Measurements from ENCODE around the gene MYO1D. TPM values are rescaled to one million over a fixed set of nuclear protein-coding genes. Genes with fewer than 3 reads are reported as not detected.
A peak's percentile ranks its signal among the peaks of the same experiment; 100 is the strongest.
"Not testable (repeated sequence)": the region's sequence is repeated elsewhere in the genome, so short reads cannot be mapped to it uniquely, and the experiment has no call there.

MYO1D gene
- total RNA-seq (100 to 1,000 TPM in 1 of 9 donors, 10 to 100 TPM in 8; 27.9 to 103 (median 69.4) TPM), polyA plus RNA-seq (10 to 100 TPM; 13.6 to 55.5 (median 45.1) TPM)
- long read RNA-seq, donor 1, full-length matches to known transcripts: 3 of 3 reads
- long read RNA-seq, donor 1, partial matches to known transcripts: 0 of 3 reads
- long read RNA-seq, donor 1, other reads (novel, unspliced or antisense): 0 of 3 reads
- long read RNA-seq, donor 2, full-length matches to known transcripts: 2 of 2 reads
- long read RNA-seq, donor 2, partial matches to known transcripts: 0 of 2 reads
- long read RNA-seq, donor 2, other reads (novel, unspliced or antisense): 0 of 2 reads
- long read RNA-seq, donor 3, full-length matches to known transcripts: 1 of 1 reads
- long read RNA-seq, donor 3, partial matches to known transcripts: 0 of 1 reads
- long read RNA-seq, donor 3, other reads (novel, unspliced or antisense): 0 of 1 reads
- long read RNA-seq, donor 4, partial matches to known transcripts: 1 of 5 reads
- long read RNA-seq, donor 4, other reads (novel, unspliced or antisense): 4 of 5 reads
- long read RNA-seq, donor 5, full-length matches to known transcripts: 57 of 91 reads
- long read RNA-seq, donor 5, partial matches to known transcripts: 14 of 91 reads
- long read RNA-seq, donor 5, other reads (novel, unspliced or antisense): 20 of 91 reads
- long read RNA-seq, donor 6, partial matches to known transcripts: 1 of 5 reads
- long read RNA-seq, donor 6, other reads (novel, unspliced or antisense): 4 of 5 reads
- long read RNA-seq, donor 7: 0 reads
- long read RNA-seq, donor 8, full-length matches to known transcripts: 2 of 2 reads
- long read RNA-seq, donor 8, partial matches to known transcripts: 0 of 2 reads
- long read RNA-seq, donor 8, other reads (novel, unspliced or antisense): 0 of 2 reads
- long read RNA-seq, donor 9, full-length matches to known transcripts: 1 of 48 reads
- long read RNA-seq, donor 9, partial matches to known transcripts: 11 of 48 reads
- long read RNA-seq, donor 9, other reads (novel, unspliced or antisense): 36 of 48 reads
- long read RNA-seq, donor 10: 0 reads

DNA sequence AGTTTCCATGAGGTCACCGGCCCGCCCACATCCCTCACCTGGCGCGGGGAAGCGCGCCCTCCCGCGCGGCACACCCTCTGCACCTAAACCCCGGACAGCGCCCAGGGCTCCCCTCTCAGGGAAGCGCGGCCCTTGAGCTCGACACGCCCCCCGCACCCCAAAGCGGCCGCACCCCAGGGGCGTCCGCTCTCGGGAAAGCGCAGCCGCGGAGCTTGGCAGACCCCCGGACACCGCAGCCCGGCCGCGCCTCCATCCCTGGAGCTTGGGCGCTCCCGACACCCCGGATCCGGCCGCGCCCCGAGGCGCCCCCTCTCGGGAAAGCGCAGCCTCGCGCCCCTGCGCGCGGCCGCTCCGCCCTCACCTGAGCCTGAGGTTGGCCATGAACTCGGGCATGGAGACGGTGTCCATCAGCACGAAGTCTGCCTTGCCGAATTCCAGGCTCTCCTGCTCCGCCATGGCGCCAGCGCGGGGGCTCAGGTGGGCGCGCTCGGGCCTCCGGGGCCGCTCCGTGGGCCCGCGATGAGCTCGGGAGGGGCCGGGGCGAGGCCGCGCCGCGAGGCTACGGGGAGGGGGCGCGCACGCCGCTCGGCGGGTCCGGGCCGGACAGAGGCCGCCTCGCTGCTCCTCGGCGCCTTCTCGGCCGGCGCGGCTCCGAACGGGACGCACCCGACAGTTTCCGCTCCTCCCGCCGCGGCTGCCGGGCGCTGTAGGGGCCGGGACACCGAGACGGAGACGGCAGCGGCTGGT, at the start of gene MYO1D:
MYO1D (minus strand) TSS at position 708 of the 747 bp plus-strand sequence; CDS start at position 456, 252 bp downstream.
- DNase-seq: peak; percentile 55 to 77 (median 64)
- Histone ChIP-seq H3K4me1 (replicated peaks in 1 of 2) (peaks cover 16 to 18% of the 10 kb centered on the region in 2 donors), H3K36me3 (replicated peaks in 1 of 2) (no peaks in the 10 kb centered on the region), H3K27ac (peak within 1 kb of the TSS; percentile 69 to 95 (median 90)), H3K27me3 (no peaks in the 10 kb centered on the region), H3K4me3 (peak within 1 kb of the TSS; percentile 35 to 95 (median 75)), H3K9me3 (replicated peaks in 1 of 3) (no peaks in the 10 kb centered on the region)
- TF ChIP-seq POLR2A (IDR thresholded peaks at IDR 0.05): peak; percentile 74 to 92
- peak in 2 of 6 experiments; percentile 38 to 50 for TF ChIP-seq CTCF (IDR thresholded peaks at IDR 0.05)
- intact Hi-C loops (cut with DNase I): loop anchor here in 1 of 2 donors (2.0 kb wide), 1 partner anchor 94 kb away; no protein-coding TSS in a partner anchor
- 0 to 1% (median 0%) methylated on average over 9 to 101 of the region's 101 CpGs for WGBS, 4 donors

DNA sequence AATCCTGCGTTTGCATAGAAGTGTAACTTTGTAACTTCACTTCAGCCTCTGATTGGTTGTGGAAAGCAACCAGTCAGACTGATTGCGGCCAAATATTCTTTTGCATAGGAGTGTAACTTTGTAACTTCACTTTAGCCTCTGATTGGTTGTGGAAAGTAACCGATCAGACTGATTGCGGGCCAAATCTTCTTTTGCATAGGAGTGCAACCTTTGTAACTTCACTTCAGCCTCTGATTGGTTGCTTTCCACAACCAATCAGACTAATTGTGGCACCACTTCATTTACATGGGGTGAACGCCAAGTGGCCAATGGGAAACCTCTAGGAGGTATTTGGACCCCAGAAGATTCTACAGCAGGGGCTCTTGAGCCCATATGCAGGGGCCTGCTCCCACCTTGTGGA, 49.3 kb upstream of the MYO1D start:
- no peaks in the 10 kb centered on the region for H3K36me3 ChIP-seq (replicated peaks in 1 of 2)
- no peaks in the 10 kb centered on the region for H3K27me3 ChIP-seq
- intact Hi-C loops (cut with DNase I): no loop called here
- no peak overlapping the region for H3K4me3 ChIP-seq
- TF ChIP-seq CTCF (IDR thresholded peaks at IDR 0.05): no peak
- no peak for TF ChIP-seq POLR2A (IDR thresholded peaks at IDR 0.05)
- no peak for DNase-seq
- peaks cover 5 to 10% of the 10 kb centered on the region in 2 donors for H3K4me1 ChIP-seq (replicated peaks in 1 of 2)
- no peaks in the 10 kb centered on the region for H3K9me3 ChIP-seq (replicated peaks in 1 of 3)
- WGBS, 4 donors: 89 to 96% (median 95%) methylated on average over 5 of the region's 5 CpGs
- H3K27ac ChIP-seq: no peak overlapping the region

DNA sequence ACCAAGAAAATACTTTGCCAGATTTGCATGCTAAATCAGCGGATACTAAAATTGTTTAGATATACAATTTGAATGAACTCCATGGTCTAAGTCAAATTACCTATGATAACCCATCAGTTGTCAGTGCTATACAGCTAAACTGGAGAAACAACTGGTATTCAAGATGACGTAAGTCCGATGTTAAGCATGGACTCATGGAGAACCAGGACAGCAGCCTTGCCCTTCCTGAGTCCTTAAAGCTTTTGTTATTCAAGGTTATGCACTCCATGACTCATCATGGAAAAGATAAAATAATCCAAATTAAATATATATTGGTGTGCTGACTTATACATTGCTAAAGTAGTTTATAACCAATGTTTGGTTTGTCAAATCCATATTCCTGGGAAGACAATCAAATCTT, 47.0 kb upstream of the MYO1D start:
- H3K4me3 ChIP-seq; intact Hi-C loops (cut with DNase I); H3K36me3 ChIP-seq (replicated peaks in 1 of 2); H3K27ac ChIP-seq; H3K4me1 ChIP-seq (replicated peaks in 1 of 2); DNase-seq; H3K9me3 ChIP-seq (replicated peaks in 1 of 3); H3K27me3 ChIP-seq: not testable (repeated sequence)
- 53 to 74% (median 69%) methylated on average over 3 of the region's 3 CpGs for WGBS, 4 donors

DNA sequence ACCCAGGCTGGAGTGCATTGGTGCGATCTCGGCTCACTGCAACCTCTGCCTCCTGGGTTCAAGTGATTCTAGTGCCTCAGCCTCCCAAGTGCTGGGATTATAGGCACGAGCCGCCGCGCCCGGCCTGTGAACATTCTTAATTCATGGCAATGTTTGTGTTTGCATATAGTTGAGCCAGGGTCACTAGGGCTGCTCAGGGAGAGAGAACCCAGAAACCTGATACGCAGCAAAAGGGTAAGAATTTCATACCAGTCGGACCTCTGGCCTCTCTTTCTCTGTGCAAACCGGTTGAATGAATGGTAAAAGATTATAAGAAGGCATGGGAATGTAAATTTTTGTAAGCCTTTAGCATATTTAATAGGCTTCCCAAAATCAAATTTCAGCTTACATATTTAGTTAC, 44.1 kb upstream of the MYO1D start:
- Histone ChIP-seq H3K4me1 (replicated peaks in 1 of 2) (no peaks in the 10 kb centered on the region), H3K27ac (no peak overlapping the region), H3K36me3 (replicated peaks in 1 of 2) (no peaks in the 10 kb centered on the region), H3K4me3 (no peak overlapping the region), H3K9me3 (replicated peaks in 1 of 3) (no peaks in the 10 kb centered on the region), H3K27me3 (no peaks in the 10 kb centered on the region)
- intact Hi-C loops (cut with DNase I): no loop called here
- DNase-seq: no peak
- TF ChIP-seq CTCF (IDR thresholded peaks at IDR 0.05): no peak
- TF ChIP-seq POLR2A (IDR thresholded peaks at IDR 0.05): no peak
- WGBS, 4 donors: 85 to 90% (median 88%) methylated on average over 10 of the region's 10 CpGs

All from adrenal gland (tissue), 19 donors.